ENCODE data around the gene HMCN1. TPM values are rescaled to one million over a fixed set of nuclear protein-coding genes. Genes with fewer than 3 reads are reported as not detected.
"Not testable (repeated sequence)": the region's sequence is repeated elsewhere in the genome, so short reads cannot be mapped to it uniquely, and the experiment has no call there.

The HMCN1 gene
- polyA plus RNA-seq, 1 donor from 2014 or later, result not detected

GRCh38 chr1:185869590-185869989 is 135.4 kb downstream of the HMCN1 start:
- H3K4me1 Mint-ChIP-seq, result no peaks in the 10 kb centered on the region
- no peak overlapping the region for H3K27ac Mint-ChIP-seq
- H3K36me3 Mint-ChIP-seq, result no peaks in the 10 kb centered on the region
- H3K9me3 Mint-ChIP-seq, result peaks cover 0 to 2% (median 0%) of the 10 kb centered on the region in 3 donors
- H3K4me3 Mint-ChIP-seq, result no peak overlapping the region
- no peaks in the 10 kb centered on the region for H3K27me3 Mint-ChIP-seq

GRCh38 chr1:185871627-185872150 is 137.5 kb downstream of the HMCN1 start:
- Mint-ChIP-seq H3K9me3 (peaks cover 0 to 2% (median 0%) of the 10 kb centered on the region in 3 donors), H3K4me1 (no peaks in the 10 kb centered on the region), H3K36me3 (no peaks in the 10 kb centered on the region)

GRCh38 chr1:185874246-185874645 is 140.1 kb downstream of the HMCN1 start:
- Mint-ChIP-seq H3K4me3 (no peak overlapping the region), H3K27me3 (peaks cover 2% of the 10 kb centered on the region), H3K9me3 (peaks cover 0 to 2% (median 0%) of the 10 kb centered on the region in 3 donors)

More at GRCh38 chr1:185871627-185872150, 137.5 kb downstream of the HMCN1 start:
- Mint-ChIP-seq H3K27ac (no peak overlapping the region), H3K27me3 (no peaks in the 10 kb centered on the region), H3K4me3 (no peak overlapping the region)

GRCh38 chr1:185880330-185880729 is 146.1 kb downstream of the HMCN1 start:
- Mint-ChIP-seq H3K4me3 (no peak overlapping the region), H3K9me3 (peaks cover 0 to 2% (median 0%) of the 10 kb centered on the region in 3 donors), H3K27me3 (peaks cover 2% of the 10 kb centered on the region), H3K4me1 (no peaks in the 10 kb centered on the region), H3K36me3 (no peaks in the 10 kb centered on the region), H3K27ac (no peak overlapping the region)

More at GRCh38 chr1:185874246-185874645, 140.1 kb downstream of the HMCN1 start:
- no peaks in the 10 kb centered on the region for H3K36me3 Mint-ChIP-seq
- no peak overlapping the region for H3K27ac Mint-ChIP-seq
- H3K4me1 Mint-ChIP-seq, result no peaks in the 10 kb centered on the region

- Mint-ChIP-seq H3K36me3 (no peaks in the 10 kb centered on the region), H3K4me3 (no peak overlapping the region)
These were observed 146.7 kb downstream of the HMCN1 start for GRCh38 chr1:185880779-185881333.

GRCh38 chr1:185886046-185886445 is 151.9 kb downstream of the HMCN1 start:
- Mint-ChIP-seq H3K27me3 (no peaks in the 10 kb centered on the region), H3K9me3 (no peaks in the 10 kb centered on the region), H3K36me3 (no peaks in the 10 kb centered on the region), H3K4me1 (no peaks in the 10 kb centered on the region), H3K27ac (no peak overlapping the region), H3K4me3 (no peak overlapping the region)

More at GRCh38 chr1:185880779-185881333, 146.7 kb downstream of the HMCN1 start:
- Mint-ChIP-seq H3K27me3 (peaks cover 2% of the 10 kb centered on the region), H3K9me3 (peaks cover 0 to 2% (median 0%) of the 10 kb centered on the region in 3 donors), H3K4me1 (no peaks in the 10 kb centered on the region), H3K27ac (no peak overlapping the region)

GRCh38 chr1:185886671-185887070 is 152.5 kb downstream of the HMCN1 start:
- Mint-ChIP-seq H3K36me3 (no peaks in the 10 kb centered on the region), H3K27ac (no peak overlapping the region), H3K4me3 (no peak overlapping the region), H3K27me3 (no peaks in the 10 kb centered on the region), H3K4me1 (no peaks in the 10 kb centered on the region), H3K9me3 (peaks cover 0 to under 1% (median 0%) of the 10 kb centered on the region in 3 donors)

- not testable (repeated sequence) for H3K27me3 Mint-ChIP-seq, H3K36me3 Mint-ChIP-seq, H3K27ac Mint-ChIP-seq, H3K4me3 Mint-ChIP-seq, H3K4me1 Mint-ChIP-seq, H3K9me3 Mint-ChIP-seq
These were observed 158.7 kb downstream of the HMCN1 start for GRCh38 chr1:185892831-185893403.

- no peak overlapping the region for H3K4me3 Mint-ChIP-seq
- peaks cover 9% of the 10 kb centered on the region for H3K27me3 Mint-ChIP-seq
- no peaks in the 10 kb centered on the region for H3K4me1 Mint-ChIP-seq
- peaks cover 0 to 1% (median 0%) of the 10 kb centered on the region in 3 donors for H3K9me3 Mint-ChIP-seq
- peaks cover 1% of the 10 kb centered on the region for H3K36me3 Mint-ChIP-seq
- H3K27ac Mint-ChIP-seq, result no peak overlapping the region
These were observed 160.6 kb downstream of the HMCN1 start for GRCh38 chr1:185894791-185895190.

- no peak overlapping the region for H3K27ac Mint-ChIP-seq
- peaks cover 1% of the 10 kb centered on the region for H3K36me3 Mint-ChIP-seq
- H3K4me3 Mint-ChIP-seq, result no peak overlapping the region
- peaks cover 0 to 1% (median 0%) of the 10 kb centered on the region in 3 donors for H3K9me3 Mint-ChIP-seq
- H3K4me1 Mint-ChIP-seq, result no peaks in the 10 kb centered on the region
- H3K27me3 Mint-ChIP-seq, result peaks cover 9% of the 10 kb centered on the region
These were observed 161.2 kb downstream of the HMCN1 start for GRCh38 chr1:185895208-185895900.

- no peak overlapping the region for H3K4me3 Mint-ChIP-seq
- H3K27me3 Mint-ChIP-seq, result peaks cover 9% of the 10 kb centered on the region
- no peak overlapping the region for H3K27ac Mint-ChIP-seq
- no peaks in the 10 kb centered on the region for H3K9me3 Mint-ChIP-seq
- peaks cover 1% of the 10 kb centered on the region for H3K36me3 Mint-ChIP-seq
- H3K4me1 Mint-ChIP-seq, result no peaks in the 10 kb centered on the region
These were observed 162.7 kb downstream of the HMCN1 start for GRCh38 chr1:185896863-185897262.

GRCh38 chr1:185906186-185906585 is 172.0 kb downstream of the HMCN1 start:
- H3K9me3 Mint-ChIP-seq, result no peaks in the 10 kb centered on the region
- no peaks in the 10 kb centered on the region for H3K4me1 Mint-ChIP-seq
- no peak overlapping the region for H3K4me3 Mint-ChIP-seq
- no peaks in the 10 kb centered on the region for H3K27me3 Mint-ChIP-seq
- no peak overlapping the region for H3K27ac Mint-ChIP-seq
- no peaks in the 10 kb centered on the region for H3K36me3 Mint-ChIP-seq

- H3K27me3 Mint-ChIP-seq, result no peaks in the 10 kb centered on the region
- no peak overlapping the region for H3K27ac Mint-ChIP-seq
- no peaks in the 10 kb centered on the region for H3K4me1 Mint-ChIP-seq
- H3K4me3 Mint-ChIP-seq, result no peak overlapping the region
- H3K9me3 Mint-ChIP-seq, result no peaks in the 10 kb centered on the region
- no peaks in the 10 kb centered on the region for H3K36me3 Mint-ChIP-seq
These were observed 173.1 kb downstream of the HMCN1 start for GRCh38 chr1:185907246-185907645.

- Mint-ChIP-seq H3K4me1 (no peaks in the 10 kb centered on the region), H3K4me3 (no peak overlapping the region), H3K36me3 (no peaks in the 10 kb centered on the region), H3K9me3 (no peaks in the 10 kb centered on the region), H3K27me3 (no peaks in the 10 kb centered on the region), H3K27ac (no peak overlapping the region)
These were observed 177.8 kb downstream of the HMCN1 start for GRCh38 chr1:185911978-185912377.

GRCh38 chr1:185912504-185912903 is 178.3 kb downstream of the HMCN1 start:
- H3K9me3 Mint-ChIP-seq, result no peaks in the 10 kb centered on the region

More at GRCh38 chr1:185912504-185912903, 178.3 kb downstream of the HMCN1 start:
- H3K4me1 Mint-ChIP-seq, result no peaks in the 10 kb centered on the region
- no peaks in the 10 kb centered on the region for H3K27me3 Mint-ChIP-seq
- H3K4me3 Mint-ChIP-seq, result no peak overlapping the region
- H3K36me3 Mint-ChIP-seq, result no peaks in the 10 kb centered on the region
- no peak overlapping the region for H3K27ac Mint-ChIP-seq
